EH (cell line): ENCODE measurements around the gene CHCHD4.

ENCODE experiments used
- DNase-seq: peaks from one replicate; pipeline ENCODE4 v3.0.0-alpha.2; 2015; ENCODE audit warnings: low read depth

The CHCHD4 gene

GRCh38 chr3:14148041-14148985 is 23.6 kb upstream of the CHCHD4 start:
- DNase-seq = no peak

- DNase-seq = no peak
Measured at GRCh38 chr3:14147617-14148016, 22.9 kb upstream of the CHCHD4 start.

- DNase-seq = no peak
Measured at GRCh38 chr3:14147066-14147435, 22.4 kb upstream of the CHCHD4 start.

GRCh38 chr3:14146381-14147065 is 21.9 kb upstream of the CHCHD4 start:
- DNase-seq = no peak

- no peak for DNase-seq
Measured at GRCh38 chr3:14145670-14146380, 21.2 kb upstream of the CHCHD4 start.

GRCh38 chr3:14145236-14145635 is 20.6 kb upstream of the CHCHD4 start:
- DNase-seq = peak; percentile 40

- peak; percentile 100 for DNase-seq
Measured at GRCh38 chr3:14144423-14145075, 19.9 kb upstream of the CHCHD4 start.

GRCh38 chr3:14143271-14144225 is 18.9 kb upstream of the CHCHD4 start:
- peak; percentile 97 for DNase-seq

GRCh38 chr3:14142567-14143270 is 18.0 kb upstream of the CHCHD4 start:
- DNase-seq = no peak

GRCh38 chr3:14141602-14142341 is 17.1 kb upstream of the CHCHD4 start:
- no peak for DNase-seq

GRCh38 chr3:14141144-14141543 is 16.5 kb upstream of the CHCHD4 start:
- no peak for DNase-seq

- DNase-seq = no peak
Measured at GRCh38 chr3:14140668-14141067, 16.0 kb upstream of the CHCHD4 start.

GRCh38 chr3:14139771-14140170 is 15.1 kb upstream of the CHCHD4 start:
- DNase-seq = no peak

GRCh38 chr3:14138878-14139655 is 14.4 kb upstream of the CHCHD4 start:
- no peak for DNase-seq

- DNase-seq = no peak
Measured at GRCh38 chr3:14138109-14138877, 13.6 kb upstream of the CHCHD4 start.

- no peak for DNase-seq
Measured at GRCh38 chr3:14137445-14137844, 12.8 kb upstream of the CHCHD4 start.

- no peak for DNase-seq
Measured at GRCh38 chr3:14137004-14137403, 12.3 kb upstream of the CHCHD4 start.

GRCh38 chr3:14135581-14135980 is 10.9 kb upstream of the CHCHD4 start:
- no peak for DNase-seq
